ENCODE results near the gene CLDN34.

CLDN34 gene

GRCh38 chrX:10004832-10005475, 37.8 kb downstream of the CLDN34 start:
- Histone ChIP-seq H3K27me3 (replicated peaks; ENCODE audit: control insufficient read depth, insufficient read depth, low read length) (no peaks in the 10 kb centered on the region), H3K4me3 (replicated peaks; ENCODE audit: low read depth, low read length) (no peak overlapping the region), H3K36me3 (ENCODE audit: control insufficient read depth, insufficient read depth, low read length) (no peaks in the 10 kb centered on the region)
- TF ChIP-seq CTCF (IDR thresholded peaks at IDR 0.05; ENCODE audit: insufficient read depth, low read length, poor library complexity, severe bottlenecking): no peak
- no peak for DNase-seq (ENCODE audit: extremely low read depth, insufficient read length)

- no peaks in the 10 kb centered on the region for H3K36me3 ChIP-seq (ENCODE audit: control insufficient read depth, insufficient read depth, low read length)
- H3K4me3 ChIP-seq (replicated peaks; ENCODE audit: low read depth, low read length): no peak overlapping the region
- no peaks in the 10 kb centered on the region for H3K27me3 ChIP-seq (replicated peaks; ENCODE audit: control insufficient read depth, insufficient read depth, low read length)
- no peak for DNase-seq (ENCODE audit: extremely low read depth, insufficient read length)
- no peak for TF ChIP-seq CTCF (IDR thresholded peaks at IDR 0.05; ENCODE audit: insufficient read depth, low read length, poor library complexity, severe bottlenecking)
Measured at GRCh38 chrX:10006086-10006485, 38.9 kb downstream of the CLDN34 start.

GRCh38 chrX:10006770-10007169, 39.6 kb downstream of the CLDN34 start:
- no peak overlapping the region for H3K4me3 ChIP-seq (replicated peaks; ENCODE audit: low read depth, low read length)
- no peak for TF ChIP-seq CTCF (IDR thresholded peaks at IDR 0.05; ENCODE audit: insufficient read depth, low read length, poor library complexity, severe bottlenecking)
- H3K27me3 ChIP-seq (replicated peaks; ENCODE audit: control insufficient read depth, insufficient read depth, low read length): no peaks in the 10 kb centered on the region

GRCh38 chrX:10007621-10008020, 40.5 kb downstream of the CLDN34 start:
- H3K4me3 ChIP-seq (replicated peaks; ENCODE audit: low read depth, low read length): no peak overlapping the region
- no peak for DNase-seq (ENCODE audit: extremely low read depth, insufficient read length)
- no peaks in the 10 kb centered on the region for H3K36me3 ChIP-seq (ENCODE audit: control insufficient read depth, insufficient read depth, low read length)
- no peaks in the 10 kb centered on the region for H3K27me3 ChIP-seq (replicated peaks; ENCODE audit: control insufficient read depth, insufficient read depth, low read length)
- TF ChIP-seq CTCF (IDR thresholded peaks at IDR 0.05; ENCODE audit: insufficient read depth, low read length, poor library complexity, severe bottlenecking): no peak

More at GRCh38 chrX:10006770-10007169, 39.6 kb downstream of the CLDN34 start:
- H3K36me3 ChIP-seq (ENCODE audit: control insufficient read depth, insufficient read depth, low read length): no peaks in the 10 kb centered on the region
- no peak for DNase-seq (ENCODE audit: extremely low read depth, insufficient read length)

DNA sequence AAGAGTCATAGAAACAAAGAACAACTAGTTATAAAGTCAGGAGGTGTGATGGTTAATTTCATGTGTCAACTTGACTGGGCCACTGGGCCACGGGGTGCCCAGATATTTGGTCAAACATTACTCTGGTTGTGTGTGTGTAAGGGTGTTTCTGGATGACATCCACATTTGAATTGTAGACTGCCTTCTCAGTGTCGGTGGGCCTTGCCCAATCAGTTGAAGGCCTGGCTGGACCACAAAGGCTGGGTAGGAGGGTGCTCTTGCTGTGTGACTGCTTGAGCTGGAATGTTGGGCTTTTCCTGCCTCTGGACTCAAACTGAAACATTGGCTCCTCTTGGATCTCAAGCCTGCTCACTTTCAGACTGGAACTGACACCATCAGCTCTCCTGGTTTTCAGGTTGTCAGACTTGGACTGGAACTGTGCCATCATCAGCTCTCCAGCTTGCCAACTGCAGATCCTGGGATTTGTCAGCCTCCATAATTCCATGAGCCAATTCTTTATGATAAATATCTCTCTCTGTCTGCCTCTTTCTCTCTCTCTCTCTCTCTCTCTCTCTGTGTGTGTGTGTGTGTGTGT, 41.4 kb downstream of the CLDN34 start:
- no peak for DNase-seq (ENCODE audit: extremely low read depth, insufficient read length)
- no peak for TF ChIP-seq CTCF (IDR thresholded peaks at IDR 0.05; ENCODE audit: insufficient read depth, low read length, poor library complexity, severe bottlenecking)
- Histone ChIP-seq H3K4me3 (replicated peaks; ENCODE audit: low read depth, low read length) (no peak overlapping the region), H3K27me3 (replicated peaks; ENCODE audit: control insufficient read depth, insufficient read depth, low read length) (no peaks in the 10 kb centered on the region), H3K36me3 (ENCODE audit: control insufficient read depth, insufficient read depth, low read length) (no peaks in the 10 kb centered on the region)

All from GM06990 (cell line).